Kidney epithelial cell (primary cell): Measurements from ENCODE around the gene MAGEB4. TPM values are rescaled to one million over a fixed set of nuclear protein-coding genes. Genes with fewer than 3 reads are reported as not detected.
A peak's percentile ranks its signal among the peaks of the same experiment; 100 is the strongest.
"Not testable (repeated sequence)": the region's sequence is repeated elsewhere in the genome, so short reads cannot be mapped to it uniquely, and the experiment has no call there.

Experiments used
- DNase-seq: peaks from one replicate; pipeline ENCODE4 v3.0.0-alpha.2; 2010; ENCODE audit warnings: low read depth
- H3K27me3 ChIP-seq: 2 replicates; pipeline ENCODE4 v1.6.0; 2011; ENCODE audit warnings: low read length; ENCODE audit not compliant: control insufficient read depth, insufficient read depth
- H3K36me3 ChIP-seq: 2 replicates; pipeline ENCODE4 v1.5.1; 2011; ENCODE audit warnings: low read length; ENCODE audit not compliant: control insufficient read depth, insufficient read depth
- H3K4me3 ChIP-seq: 2 replicates; pipeline ENCODE4 v1.5.1; 2011; ENCODE audit warnings: low read depth, mild to moderate bottlenecking, control low read depth, low read length
- CTCF ChIP-seq: IDR thresholded peaks from 2 replicates; pipeline ENCODE4 v1.5.1; 2011; ENCODE audit warnings: mild to moderate bottlenecking, moderate library complexity, low read length, control low read depth, inconsistent platforms; ENCODE audit not compliant: insufficient read depth, poor library complexity, severe bottlenecking
- total RNA-seq: library from RNA; depleted of rRNA; stranded (reverse); fragments of >200 nt; gene quantifications from 2 replicates; pipeline ENCODE4 v1.2.3, GENCODE V29; 2015

Gene MAGEB4
- not detected in 2 replicates for total RNA-seq

GRCh38 chrX:30241724-30242415 lies at the start of gene MAGEB4:
Gene MAGEB4, plus strand, starts transcription at chrX:30242000. Its CDS starts 136 bp downstream, at chrX:30242136.
- no peaks in the 10 kb centered on the region for H3K36me3 ChIP-seq
- H3K27me3 ChIP-seq, result no peaks in the 10 kb centered on the region
- TF ChIP-seq CTCF, result no peak
- DNase-seq, result no peak
- H3K4me3 ChIP-seq, result no peak within 1 kb of the TSS

GRCh38 chrX:30193910-30194309 lies 47.9 kb upstream of the MAGEB4 start:
- H3K36me3 ChIP-seq, H3K4me3 ChIP-seq, DNase-seq, H3K27me3 ChIP-seq: not testable (repeated sequence)

- no peak for DNase-seq
- no peaks in the 10 kb centered on the region for H3K36me3 ChIP-seq
- TF ChIP-seq CTCF, result peak; percentile 33
- H3K27me3 ChIP-seq, result no peaks in the 10 kb centered on the region
- H3K4me3 ChIP-seq, result no peak overlapping the region
These were observed 45.5 kb upstream of the MAGEB4 start for GRCh38 chrX:30196322-30196721.

- H3K4me3 ChIP-seq, result no peak overlapping the region
- no peak for DNase-seq
- peak; percentile 10 for TF ChIP-seq CTCF
- no peaks in the 10 kb centered on the region for H3K27me3 ChIP-seq
- H3K36me3 ChIP-seq, result no peaks in the 10 kb centered on the region
These were observed 29.6 kb upstream of the MAGEB4 start for GRCh38 chrX:30212172-30212571.

- H3K36me3 ChIP-seq, result no peaks in the 10 kb centered on the region
- no peak within 1 kb of the TSS for H3K4me3 ChIP-seq
- TF ChIP-seq CTCF, result no peak
- H3K27me3 ChIP-seq, result no peaks in the 10 kb centered on the region
- DNase-seq, result no peak
These were observed 26.4 kb upstream of the MAGEB4 start, which contains the start of gene MAGEB2 for GRCh38 chrX:30215357-30215843. Gene MAGEB2, plus strand, starts transcription at chrX:30215563. Its CDS starts 3,018 bp downstream, at chrX:30218581.

- H3K36me3 ChIP-seq, result no peaks in the 10 kb centered on the region
- no peak overlapping the region for H3K4me3 ChIP-seq
- no peak for TF ChIP-seq CTCF
- DNase-seq, result no peak
- no peaks in the 10 kb centered on the region for H3K27me3 ChIP-seq
These were observed 24.3 kb upstream of the MAGEB4 start for GRCh38 chrX:30217465-30217864.
